Hematopoietic multipotent progenitor cell treated with erythropoietin and hydrocortisone succinate and interleukin-3 and kit ligand, for 17 days (in vitro differentiated cells): ENCODE data around the gene RIC8B.
"Not testable (repeated sequence)": the region's sequence is repeated elsewhere in the genome, so short reads cannot be mapped to it uniquely, and the experiment has no call there.

ENCODE experiments used
- DNase-seq: peaks from one replicate; pipeline ENCODE4 v3.0.0-alpha.2; 2015; ENCODE audit warnings: low spot score

RIC8B gene

DNA sequence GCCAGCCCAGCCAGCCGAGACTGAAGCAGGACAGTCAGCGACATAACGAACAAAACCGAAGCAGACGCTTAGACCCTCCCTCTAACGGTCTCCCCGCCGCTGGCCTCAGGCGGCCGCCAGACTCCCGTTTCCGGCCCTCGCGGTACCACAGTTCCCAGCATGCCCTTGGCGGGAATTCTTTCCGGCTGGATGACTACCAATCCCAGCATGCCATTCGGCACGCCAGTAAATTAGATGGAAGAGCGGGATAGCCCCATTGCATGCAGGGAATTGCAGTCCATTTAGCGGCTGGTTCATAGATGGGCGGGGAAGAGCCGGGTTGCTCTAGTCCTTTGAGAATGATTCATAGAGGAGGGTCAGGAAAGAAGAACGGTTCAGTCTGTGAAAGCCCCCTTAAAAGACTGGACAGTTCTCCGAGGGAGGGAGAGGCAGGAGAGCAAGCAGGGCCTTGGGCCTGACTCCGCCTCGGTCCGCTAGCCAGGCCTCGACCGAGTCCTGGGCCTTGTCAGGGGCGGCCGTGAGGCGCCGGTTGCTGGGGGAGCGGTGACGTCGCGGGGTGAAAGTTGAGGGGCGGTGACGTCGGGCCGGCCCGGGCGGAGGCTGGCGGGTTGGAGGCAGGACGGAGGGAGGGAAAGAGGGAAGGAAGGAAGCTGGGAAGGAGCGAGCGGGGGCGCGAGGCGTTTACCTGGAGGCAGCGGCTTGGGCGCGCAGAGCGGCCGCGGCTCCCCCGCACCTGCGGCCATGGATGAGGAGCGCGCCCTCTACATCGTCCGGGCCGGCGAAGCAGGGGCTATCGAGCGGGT lies at the start of gene RIC8B:
RIC8B (plus strand) TSS at position 678 of the 803 bp plus-strand sequence; CDS start at position 742, 64 bp downstream.
- peak; percentile 92 for DNase-seq

GRCh38 chr12:106724934-106725333 lies 49.5 kb upstream of the RIC8B start:
- DNase-seq: no peak

DNA sequence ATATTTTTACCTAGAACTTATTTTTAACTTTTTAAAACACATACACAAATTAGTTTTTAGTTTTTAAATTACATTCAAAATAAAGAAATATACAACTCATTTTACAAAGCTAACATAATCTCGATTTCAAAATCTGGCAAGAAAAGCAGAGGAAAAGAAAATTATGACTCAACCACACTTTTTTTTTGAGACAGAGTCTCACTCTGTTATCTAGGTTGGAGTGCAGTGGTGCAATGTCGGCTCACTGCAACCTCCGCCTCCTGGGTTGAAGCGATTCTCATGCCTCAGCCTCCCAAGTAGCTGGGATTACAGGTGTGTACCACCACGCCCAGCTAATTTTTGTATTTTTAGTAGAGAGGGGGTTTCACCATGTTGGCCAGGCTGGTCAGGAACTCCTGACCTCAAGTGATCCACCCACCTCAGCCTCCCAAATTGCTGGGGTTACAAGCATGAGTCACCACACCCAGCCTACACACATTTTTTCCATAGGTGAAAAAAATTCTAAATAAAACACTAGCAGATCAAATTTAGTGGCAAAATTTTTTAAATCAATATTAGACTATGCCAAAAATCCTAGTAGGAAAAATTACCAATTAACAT lies 47.8 kb upstream of the RIC8B start:
- DNase-seq: not testable (repeated sequence)

- no peak for DNase-seq
Measured at GRCh38 chr12:106729611-106730010, 44.9 kb upstream of the RIC8B start.

- DNase-seq: no peak
Measured at GRCh38 chr12:106732890-106733289, 41.6 kb upstream of the RIC8B start.

DNA sequence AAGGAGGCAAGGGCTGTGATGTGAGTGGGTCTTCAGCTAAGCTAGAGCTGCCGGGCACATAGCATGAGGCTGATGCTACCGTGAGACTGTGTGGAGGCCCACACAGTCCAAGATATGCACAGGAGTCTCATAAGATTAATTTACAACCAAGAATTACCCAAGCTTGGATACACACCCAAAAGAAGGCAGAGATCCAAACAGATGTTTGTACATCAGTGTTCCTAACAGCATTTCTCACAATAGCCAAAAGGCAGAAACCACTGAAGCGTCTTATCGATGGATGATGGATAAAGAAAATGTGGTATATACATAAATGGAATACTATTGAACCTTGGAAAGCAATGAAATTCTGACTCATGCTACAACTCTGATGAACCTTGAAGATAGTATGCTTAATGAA lies 40.8 kb upstream of the RIC8B start:
- no peak for DNase-seq

- no peak for DNase-seq
Measured at GRCh38 chr12:106736051-106736957, 38.2 kb upstream of the RIC8B start.

GRCh38 chr12:106739318-106739717 lies 35.2 kb upstream of the RIC8B start:
- no peak for DNase-seq

GRCh38 chr12:106739815-106740530 lies 34.5 kb upstream of the RIC8B start:
- no peak for DNase-seq

- no peak for DNase-seq
Measured at GRCh38 chr12:106740818-106741217, 33.7 kb upstream of the RIC8B start.

GRCh38 chr12:106741247-106741646 lies 33.2 kb upstream of the RIC8B start:
- DNase-seq: no peak

DNA sequence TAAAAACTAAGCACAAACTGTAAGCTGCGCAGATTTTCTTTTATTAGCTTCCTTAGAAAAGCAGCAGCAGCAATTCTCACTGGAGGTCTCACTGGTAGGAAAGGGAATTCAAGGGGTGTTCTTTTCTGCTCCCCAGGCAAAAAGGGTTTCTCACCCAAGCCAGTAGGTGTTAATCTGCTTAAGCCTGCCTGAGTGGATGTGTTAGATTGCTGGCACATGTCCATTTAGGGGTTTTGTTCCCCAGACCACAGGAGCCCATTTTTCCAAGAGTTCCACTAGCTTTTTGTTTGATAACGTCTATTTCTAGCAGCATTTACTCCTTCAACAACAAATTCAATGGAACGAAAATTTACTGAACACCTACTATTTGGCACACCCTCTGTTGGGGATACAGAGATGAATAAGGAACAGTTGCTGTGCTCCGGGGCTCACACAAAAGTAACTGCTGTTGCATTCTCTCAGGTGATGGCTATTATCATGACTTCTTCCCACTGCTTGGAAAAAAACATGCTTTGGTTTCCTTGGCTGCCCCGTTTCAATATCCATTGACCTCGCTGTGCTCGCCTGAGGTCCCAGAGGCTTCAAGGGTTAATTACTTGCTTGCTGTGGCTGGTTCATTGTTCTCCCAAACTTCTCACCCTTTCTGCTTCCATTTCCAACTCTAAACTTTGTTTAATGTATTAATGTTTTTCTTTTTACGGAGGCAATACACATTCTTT lies 31.1 kb upstream of the RIC8B start:
- DNase-seq: no peak

- no peak for DNase-seq
Measured at GRCh38 chr12:106744600-106744999, 29.9 kb upstream of the RIC8B start.

DNA sequence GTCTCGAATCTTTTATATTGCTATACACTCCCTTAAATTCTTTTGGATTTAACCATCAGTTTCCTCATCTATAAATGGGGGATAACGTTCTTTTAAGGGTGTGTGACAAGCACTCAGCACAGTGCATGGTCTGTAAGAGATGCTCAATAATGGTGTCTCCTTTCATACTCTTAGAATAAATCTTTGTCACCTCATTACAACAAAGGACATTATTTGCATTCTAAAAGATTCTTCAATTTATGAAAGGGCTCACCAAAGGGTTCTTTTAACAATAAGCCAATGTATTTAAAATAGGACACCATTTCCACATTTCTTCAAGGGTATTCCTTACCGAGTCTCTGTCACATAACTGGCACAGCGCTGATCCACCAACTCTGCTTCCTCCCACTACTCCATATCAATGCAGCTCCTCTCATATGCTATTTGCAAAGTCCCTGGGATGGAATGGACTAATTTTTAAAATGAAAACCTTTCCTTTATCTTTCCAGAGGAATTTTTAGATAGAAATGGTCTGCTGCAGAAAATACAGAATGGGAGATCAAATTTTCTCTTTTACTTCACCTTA lies 29.2 kb upstream of the RIC8B start:
- no peak for DNase-seq

DNA sequence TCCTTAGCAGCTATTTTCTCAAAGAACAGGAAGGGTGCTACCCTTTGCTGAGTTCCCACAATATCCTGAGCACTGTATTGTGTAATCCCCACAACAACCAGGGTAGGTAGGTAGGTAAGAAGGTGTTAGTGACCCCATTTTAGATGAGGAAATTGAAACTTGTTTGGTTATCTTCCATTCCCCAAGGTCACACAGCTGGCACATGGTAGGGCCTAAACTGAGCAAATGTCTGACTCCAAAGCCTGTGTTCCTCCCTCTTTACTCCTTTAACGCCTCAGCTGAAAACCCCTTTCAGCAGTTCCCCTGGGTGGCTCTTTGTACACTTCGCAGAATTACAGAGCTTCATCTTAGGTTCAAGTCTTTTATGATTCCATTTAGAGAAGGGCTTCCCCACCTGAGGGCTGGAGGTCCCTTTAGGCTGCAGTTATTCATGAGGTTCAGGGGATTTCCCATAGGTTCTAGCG lies 26.5 kb upstream of the RIC8B start:
- DNase-seq: no peak

DNA sequence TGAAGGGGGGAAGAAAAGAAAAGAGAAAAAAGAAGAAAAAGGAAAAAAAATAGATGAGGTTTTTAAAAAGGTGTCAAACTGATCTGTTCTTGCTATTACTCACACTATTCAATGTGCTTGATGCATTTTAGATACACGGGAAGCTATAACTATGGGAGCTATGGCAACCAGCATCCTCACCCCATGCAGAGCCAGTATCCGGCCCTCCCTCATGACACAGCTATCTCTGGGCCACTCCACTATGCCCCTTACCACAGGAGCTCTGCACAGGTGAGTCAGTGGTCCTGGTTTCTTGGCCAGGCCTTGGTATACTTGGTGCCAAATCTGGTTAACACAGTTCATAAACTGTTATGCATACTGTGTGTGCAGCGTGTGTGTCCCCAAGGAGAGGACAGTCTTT lies 24.0 kb upstream of the RIC8B start:
- DNase-seq: no peak

GRCh38 chr12:106753526-106753925 lies 21.0 kb upstream of the RIC8B start:
- no peak for DNase-seq

DNA sequence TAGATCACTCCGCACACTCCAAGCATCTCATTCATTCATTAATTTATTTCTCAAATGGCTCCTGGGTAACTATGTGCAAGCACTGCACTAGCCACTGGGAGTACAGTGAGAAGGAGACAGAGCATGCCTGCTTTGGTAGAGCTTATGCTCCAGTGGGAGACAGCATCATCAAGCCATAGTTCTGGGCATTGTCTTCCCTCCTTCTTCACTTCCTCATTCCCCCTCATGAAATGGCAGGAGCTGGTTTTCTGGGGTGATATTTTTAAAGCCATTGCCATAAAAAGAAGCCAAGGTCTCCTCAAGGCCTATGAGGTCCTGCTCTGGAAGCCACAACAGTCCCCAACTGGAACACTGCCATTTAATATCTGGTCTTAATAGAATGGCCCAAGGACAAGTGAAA lies 20.2 kb upstream of the RIC8B start:
- DNase-seq: no peak

- no peak for DNase-seq
Measured at GRCh38 chr12:106757623-106758348, 16.7 kb upstream of the RIC8B start.
